Ovary (tissue), 9 donors: ENCODE results near the gene P2RX1. TPM values are rescaled to one million over a fixed set of nuclear protein-coding genes. Genes with fewer than 3 reads are reported as not detected.

Source experiments
- DNase-seq, 5 donors: peaks; one replicate each; pipeline ENCODE4 v3.0.0-alpha.2; 2019 to 2020
- H3K27ac ChIP-seq, 2 donors: fragments of 200-600 bp; one replicate each; pipeline versions ENCODE4 v1.5.1 to v1.8.0; 2019 to 2022
- H3K27me3 ChIP-seq: fragments of 200-600 bp; one replicate; pipeline ENCODE4 v1.8.0; 2022
- H3K36me3 ChIP-seq: fragments of 200-600 bp; sonication (generic); one replicate; pipeline ENCODE4 v1.5.1; 2019
- H3K4me1 ChIP-seq: one replicate; pipeline ENCODE4 v1.8.1; 2013; ENCODE audit warnings: mild to moderate bottlenecking, moderate library complexity; ENCODE audit not compliant: insufficient read depth
- H3K4me3 ChIP-seq: fragments of 200-600 bp; sonication (generic); one replicate; pipeline ENCODE4 v1.5.1; 2017
- H3K9me3 ChIP-seq, 2 donors: fragments of 200-600 bp in 1 of 2; sonication (generic) in 1 of 2; one replicate each; pipeline versions ENCODE4 v1.5.1 to v1.8.1; 2013 to 2019; ENCODE audit warnings: mild to moderate bottlenecking in 1 of 2, moderate library complexity in 1 of 2
- CTCF ChIP-seq, 3 donors: fragments of 450-650 bp in 2 of 3; fragments of 200-600 bp in 1 of 3; IDR thresholded peaks; one replicate each; pipeline versions ENCODE4 v1.5.1 to v1.8.0; 2016 to 2022; ENCODE audit warnings: antibody characterized with exemption in 3 of 3, mild to moderate bottlenecking in 1 of 3
- EP300 ChIP-seq: sonication (generic); formaldehyde crosslinking; IDR thresholded peaks from one replicate; pipeline ENCODE4 v1.6.1; 2017; ENCODE audit warnings: antibody characterized with exemption
- POLR2A ChIP-seq: fragments of 450-650 bp; IDR thresholded peaks from one replicate; pipeline ENCODE4 v1.6.1; 2017; ENCODE audit warnings: antibody characterized with exemption, mild to moderate bottlenecking, moderate library complexity
- WGBS, 3 donors: extraction: QIAGEN DNeasy Blood & Tissue Kit in 1 of 3; methylation state at CpG; one replicate each; pipeline versions ENCODE4 v1.1.5 to v1.1.7; 2013 to 2017; 5-methylcytosine and 5-hydroxymethylcytosine counted together
- intact Hi-C, 4 donors: fragments of 100-400 bp; cut with DNase I; formaldehyde crosslinking; loops; one replicate each; pipeline versions ENCODE4 v1.11.0 to v1.15.1; 2022 to 2023
- polyA plus RNA-seq, 2 donors: library from polyadenylated mRNA; stranded (reverse); fragments of 200-250 nt in 1 of 2; fragments of 350-450 nt in 1 of 2; fragmentation: Illumina TruSeq in 1 of 2; extraction: RNeasy Lipid Tissue Mini Kit (QIAGEN cat#74804) in 1 of 2; gene quantifications; one replicate each; pipeline ENCODE4 v1.2.3, GENCODE V29; 2013 to 2014
- total RNA-seq, 7 donors: library from RNA; depleted of rRNA in 2 of 7; stranded (reverse); fragments of >200 nt in 2 of 7; fragmentation: NEBNext Ultra II Directional in 3 of 7; extraction: Animal tissue kit (Norgen Biotek cat#: 25700) in 3 of 7; gene quantifications; one replicate each; pipeline versions ENCODE4 v1.1.0 to v1.2.4, GENCODE V29; 2016 to 2023
- donor health status: DM: no; HTN: no; CAD: no; lungs with moderate emphysema.
- donor health status: DM: no; HTN: no; CAD: no.
- donor health status: Bipolar disorder and iron deficiency.
- donor health status: DM: yes; HTN: yes; CAD: no.
- donor health status: DM: no; HTN: no; CAD: no.
- donor health status: DM: yes; HTN: yes; CAD: no.

Gene P2RX1
- total and polyA plus RNA-seq, 9 donors, result 0.24 to 4.6 (median 0.99) TPM

- Histone ChIP-seq H3K4me3 (no peak overlapping the region), H3K36me3 (no peaks in the 10 kb centered on the region), H3K27ac (no peak overlapping the region), H3K4me1 (no peaks in the 10 kb centered on the region), H3K27me3 (no peaks in the 10 kb centered on the region), H3K9me3 (no peaks in the 10 kb centered on the region)
- DNase-seq, result no peak
- intact Hi-C loops, result no loop called here
- 92 to 95% (median 93%) methylated on average over 12 of the region's 12 CpGs for WGBS, 3 donors
- TF ChIP-seq EP300 (no peak), CTCF (IDR thresholded peaks at IDR 0.05) (no peak), POLR2A (no peak)
Observed at GRCh38 chr17:3956983-3957382, 40.7 kb upstream of the P2RX1 start.

GRCh38 chr17:3956327-3956957 is 40.2 kb upstream of the P2RX1 start:
- no peak overlapping the region for H3K27ac ChIP-seq
- intact Hi-C loops, result no loop called here
- no peaks in the 10 kb centered on the region for H3K27me3 ChIP-seq
- no peaks in the 10 kb centered on the region for H3K4me1 ChIP-seq
- no peak for TF ChIP-seq POLR2A
- no peaks in the 10 kb centered on the region for H3K9me3 ChIP-seq
- WGBS, 3 donors, result 60 to 68% (median 63%) methylated on average over 13 to 15 of the region's 15 CpGs
- H3K4me3 ChIP-seq, result no peak overlapping the region
- no peaks in the 10 kb centered on the region for H3K36me3 ChIP-seq
- DNase-seq, result no peak

- H3K4me3 ChIP-seq, result no peak overlapping the region
- DNase-seq, result no peak
- H3K27ac ChIP-seq, result no peak overlapping the region
- no peaks in the 10 kb centered on the region for H3K27me3 ChIP-seq
- intact Hi-C loops, result no loop called here
- TF ChIP-seq EP300 (no peak), POLR2A (no peak), CTCF (IDR thresholded peaks at IDR 0.05) (no peak)
- H3K4me1 ChIP-seq, result no peaks in the 10 kb centered on the region
- no peaks in the 10 kb centered on the region for H3K9me3 ChIP-seq
- whole genome bisulfite sequencing, 3 donors, result 84 to 88% (median 88%) methylated on average over 10 of the region's 10 CpGs
- H3K36me3 ChIP-seq, result no peaks in the 10 kb centered on the region
Observed at GRCh38 chr17:3955673-3955988, 39.4 kb upstream of the P2RX1 start.

GRCh38 chr17:3954976-3955672 is 38.9 kb upstream of the P2RX1 start:
- H3K4me3 ChIP-seq, result no peak overlapping the region

More at GRCh38 chr17:3954976-3955672, 38.9 kb upstream of the P2RX1 start:
- Histone ChIP-seq H3K27ac (no peak overlapping the region), H3K4me1 (no peaks in the 10 kb centered on the region), H3K27me3 (no peaks in the 10 kb centered on the region), H3K9me3 (no peaks in the 10 kb centered on the region), H3K36me3 (no peaks in the 10 kb centered on the region)
- intact Hi-C loops, result no loop called here
- TF ChIP-seq EP300 (no peak), POLR2A (no peak), CTCF (IDR thresholded peaks at IDR 0.05) (no peak)
- no peak for DNase-seq
- 69 to 71% (median 70%) methylated on average over 18 of the region's 18 CpGs for WGBS, 3 donors
